HG02763 (cell line): Measurements from ENCODE around the gene UBAC1.
"Not testable (repeated sequence)": the region's sequence is repeated elsewhere in the genome, so short reads cannot be mapped to it uniquely, and the experiment has no call there.

Experiments used
- ATAC-seq: cut with Tn5 transposase; IDR thresholded peaks from one replicate; pipeline ENCODE4 v1.9.1; 2021; ENCODE audit warnings: mild to moderate bottlenecking, moderate library complexity; ENCODE audit not compliant: unreplicated experiment

Gene UBAC1

GRCh38 chr9:135961811-135962695 is 880 bp upstream of the UBAC1 start:
- ATAC-seq, result no peak

DNA sequence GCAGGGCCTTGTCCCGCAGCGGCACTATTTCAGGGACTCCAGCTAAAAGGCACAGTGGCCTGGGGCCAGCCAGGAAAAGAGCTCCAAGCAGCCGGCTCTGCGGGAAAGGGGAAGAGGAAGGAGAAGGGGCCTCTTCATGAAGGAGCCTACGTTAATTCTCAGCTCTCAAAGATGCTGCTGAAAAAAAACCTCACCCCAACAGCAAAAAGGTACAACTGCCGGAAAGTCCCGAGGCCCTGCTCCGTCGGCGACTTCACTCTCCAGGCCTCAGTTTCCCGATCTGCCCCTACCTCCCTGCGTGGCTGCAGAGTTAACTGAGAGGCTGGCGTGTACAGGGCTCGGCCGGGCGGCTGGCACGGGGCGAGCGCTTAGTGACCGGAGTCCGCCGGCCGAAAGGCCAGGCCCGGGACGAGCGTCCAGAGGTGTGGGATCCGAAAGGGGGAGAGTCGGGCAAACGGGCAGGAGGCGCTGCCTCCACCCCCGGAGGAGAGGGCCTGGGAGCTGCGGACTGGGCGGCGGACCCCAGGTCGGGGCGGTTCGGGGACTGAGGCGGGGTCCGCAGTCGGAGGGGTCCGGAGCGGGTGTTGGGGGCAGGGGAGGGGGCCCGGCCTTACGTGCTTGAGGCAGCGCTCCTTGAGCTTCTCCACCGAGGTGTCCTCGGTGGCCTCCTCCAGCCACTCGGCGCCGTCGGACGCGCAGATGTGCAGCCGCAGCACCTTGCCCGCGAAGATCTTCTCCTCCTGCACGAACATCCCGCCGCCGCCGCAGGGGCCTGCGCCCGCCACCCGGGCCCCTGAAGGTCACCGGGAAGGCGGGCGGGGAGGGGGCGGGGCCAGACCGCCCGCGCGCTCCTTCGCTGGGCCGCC is 529 bp downstream of the UBAC1 start:
- peak; percentile 24 for ATAC-seq

- ATAC-seq, result no peak
Measured at GRCh38 chr9:135959814-135960213, 1.4 kb downstream of the UBAC1 start.

DNA sequence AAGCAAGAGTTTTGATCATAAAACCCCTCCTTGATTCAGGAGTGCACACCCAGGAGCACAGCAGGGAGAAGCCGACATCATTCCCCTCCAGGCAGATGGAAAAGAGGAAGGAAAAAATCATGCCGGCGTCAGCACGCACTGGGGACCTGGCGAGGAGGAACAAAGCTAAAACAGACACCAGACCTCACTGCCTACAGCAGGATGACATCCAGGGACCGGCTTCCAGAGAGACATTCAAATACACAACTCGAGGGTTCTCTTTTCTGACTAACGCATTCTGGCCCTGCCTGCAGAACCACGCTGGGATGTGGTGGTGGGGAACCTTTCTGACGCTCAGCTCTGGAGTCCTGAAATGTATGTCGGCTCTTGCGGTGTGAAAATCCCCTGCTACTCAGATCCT is 2.7 kb downstream of the UBAC1 start:
- ATAC-seq, result no peak

GRCh38 chr9:135957431-135957830 is 3.7 kb downstream of the UBAC1 start:
- no peak for ATAC-seq

DNA sequence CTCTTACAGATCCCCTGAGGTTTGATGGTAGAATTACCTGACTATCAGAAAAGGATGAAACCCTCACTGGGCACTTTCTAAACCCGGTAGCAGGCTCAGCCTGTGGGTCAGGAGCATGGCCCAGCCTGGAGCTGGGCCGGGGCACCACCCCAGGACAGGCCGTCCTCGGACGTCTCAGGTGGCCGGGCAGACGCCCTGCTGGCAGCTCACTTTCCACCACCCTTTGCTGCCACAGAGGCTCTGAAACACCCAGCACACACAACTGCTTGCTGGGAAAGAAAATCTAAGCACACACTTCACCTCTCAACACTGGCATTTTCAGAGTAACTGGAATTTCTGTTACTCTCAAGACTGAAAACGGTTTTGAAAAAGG is 4.4 kb downstream of the UBAC1 start:
- no peak for ATAC-seq

GRCh38 chr9:135955934-135956801 is 5.0 kb downstream of the UBAC1 start:
- no peak for ATAC-seq

DNA sequence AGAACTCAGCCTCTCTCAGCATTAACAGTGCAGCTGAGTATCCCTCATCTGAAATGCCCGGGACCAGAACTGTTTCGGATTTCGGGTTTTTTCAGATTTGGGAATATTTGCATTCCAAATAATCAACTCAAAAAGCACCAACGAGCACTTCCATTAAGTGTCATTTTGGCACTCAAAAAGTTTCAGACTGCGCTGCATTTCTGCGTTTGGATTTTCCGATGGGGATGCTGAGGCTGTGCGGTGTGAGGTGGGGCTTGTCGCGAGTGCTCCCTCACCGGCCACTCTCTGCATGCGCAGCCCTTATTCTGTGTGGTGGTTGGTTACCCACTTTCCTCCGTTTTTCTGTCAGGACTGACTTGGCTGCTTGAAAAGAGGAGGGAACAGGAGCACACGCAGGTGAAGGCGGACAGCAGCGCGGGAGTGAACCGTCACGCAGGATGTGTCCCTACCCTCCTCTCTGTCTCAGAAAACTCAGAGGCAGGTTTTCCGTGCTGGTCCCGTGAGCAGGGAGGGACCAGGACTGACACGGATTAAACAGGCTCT is 8.4 kb downstream of the UBAC1 start:
- no peak for ATAC-seq

- no peak for ATAC-seq
Measured at GRCh38 chr9:135951889-135952663, 9.1 kb downstream of the UBAC1 start.

GRCh38 chr9:135951310-135951709 is 9.9 kb downstream of the UBAC1 start:
- ATAC-seq, result not testable (repeated sequence)

DNA sequence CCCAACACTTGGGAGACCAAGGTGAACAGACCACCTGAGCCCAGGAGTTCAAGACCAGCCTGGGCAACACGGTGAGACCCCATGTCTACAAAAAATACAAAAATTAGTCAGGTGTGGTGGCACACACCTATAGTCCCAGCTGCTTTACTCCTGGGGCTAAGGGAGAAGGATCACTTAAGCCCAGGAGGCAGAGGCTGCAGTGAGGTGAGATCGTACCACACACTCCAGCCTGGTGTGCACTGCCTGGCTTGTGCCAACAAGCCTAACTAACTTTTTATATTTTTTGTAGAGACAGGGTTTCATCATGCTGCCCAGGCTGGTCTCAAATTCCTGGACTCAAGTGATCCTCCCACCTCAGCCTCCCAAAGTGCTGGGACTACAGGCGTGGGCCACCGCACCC is 10.3 kb downstream of the UBAC1 start:
- not testable (repeated sequence) for ATAC-seq

- ATAC-seq, result no peak
Measured at GRCh38 chr9:135950135-135950682, 11.0 kb downstream of the UBAC1 start.

GRCh38 chr9:135949501-135950134 is 11.6 kb downstream of the UBAC1 start:
- no peak for ATAC-seq

DNA sequence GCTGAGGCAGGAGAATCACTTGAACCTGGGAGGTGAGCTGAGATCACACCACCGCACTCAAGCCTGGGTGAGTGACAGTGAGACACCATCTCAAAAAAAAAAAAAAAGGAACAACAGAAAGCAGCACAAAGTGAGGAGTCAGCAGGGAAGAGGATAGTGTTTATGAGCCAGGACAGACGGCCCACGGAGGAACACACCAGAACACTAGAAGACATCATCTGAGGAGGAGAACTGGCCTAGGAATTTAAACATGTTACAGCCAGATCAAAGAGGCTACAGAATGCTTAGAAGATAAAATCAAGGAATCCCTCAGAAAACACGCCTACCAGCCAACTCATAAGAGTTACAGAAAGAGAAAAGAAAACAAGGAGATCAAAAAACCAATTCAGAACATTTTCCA is 12.2 kb downstream of the UBAC1 start:
- no peak for ATAC-seq

DNA sequence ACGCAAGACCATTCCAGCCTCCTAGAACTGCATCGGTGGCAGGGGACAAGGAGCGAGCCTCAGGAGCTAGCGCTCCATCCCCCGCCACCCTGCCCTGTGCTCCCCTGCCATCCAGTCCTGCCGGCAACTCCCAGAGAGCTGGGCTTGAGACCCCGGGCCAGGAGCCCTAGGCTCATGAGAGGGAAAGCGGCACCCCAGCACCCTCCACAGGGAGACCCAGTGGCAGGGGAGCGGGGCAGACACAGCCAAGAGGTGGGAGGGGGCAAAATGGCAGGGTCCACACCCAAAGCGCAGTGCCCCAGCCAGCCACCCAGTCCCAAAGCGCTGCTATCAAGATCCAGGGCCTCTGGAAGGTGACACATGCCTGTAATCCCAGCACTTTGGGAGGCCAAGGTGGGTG is 12.7 kb downstream of the UBAC1 start:
- no peak for ATAC-seq

- ATAC-seq, result no peak
Measured at GRCh38 chr9:135947582-135947981, 13.6 kb downstream of the UBAC1 start.

GRCh38 chr9:135947105-135947504 is 14.1 kb downstream of the UBAC1 start:
- not testable (repeated sequence) for ATAC-seq

DNA sequence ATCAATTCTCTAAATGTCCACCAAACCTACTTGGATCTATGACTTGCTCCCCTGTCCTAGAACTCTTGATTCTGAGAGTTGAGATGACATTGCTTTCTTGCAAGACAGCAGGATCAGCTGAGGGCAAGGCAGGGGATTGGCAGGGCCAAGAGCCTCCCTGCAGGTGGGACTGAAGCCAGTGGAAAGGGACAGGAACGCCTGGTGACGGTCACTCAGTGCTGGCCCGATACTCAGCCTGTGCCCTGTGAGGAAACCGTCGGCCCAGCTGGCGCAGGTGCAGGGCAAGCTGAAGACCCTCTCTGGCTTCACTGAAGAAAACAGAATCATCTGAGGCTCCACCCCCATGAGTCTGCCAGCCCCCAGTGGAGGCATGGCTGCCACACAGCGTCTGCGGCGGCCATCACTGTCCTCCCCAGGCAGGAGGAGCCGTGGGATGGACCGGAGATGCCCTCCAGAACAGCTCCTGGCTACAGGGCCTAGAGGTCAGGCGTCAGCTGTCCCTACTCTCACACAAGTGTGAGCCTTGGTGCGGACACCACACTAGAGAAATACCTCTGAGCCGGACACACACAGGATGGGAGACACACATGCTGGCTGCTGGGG is 14.7 kb downstream of the UBAC1 start:
- ATAC-seq, result no peak

- ATAC-seq, result no peak
Measured at GRCh38 chr9:135945969-135946368, 15.2 kb downstream of the UBAC1 start.
